HepG2 (cell line): ENCODE results near the gene ACP5. TPM values are rescaled to one million over a fixed set of nuclear protein-coding genes. Genes with fewer than 3 reads are reported as not detected.
A peak's percentile ranks its signal among the peaks of the same experiment; 100 is the strongest.

ENCODE experiments used
- ARID4A ChIP-seq: sonication (generic); formaldehyde crosslinking; IDR thresholded peaks from 2 replicates; pipeline ENCODE4 v1.5.0; 2020; ENCODE audit warnings: mild to moderate bottlenecking, missing genetic modification reagents, borderline replicate concordance
- DMAP1 ChIP-seq: IDR thresholded peaks from 2 replicates; pipeline ENCODE4 v1.6.1; 2016
- HNF1B ChIP-seq: sonication (generic); formaldehyde crosslinking; IDR thresholded peaks from 2 replicates; pipeline ENCODE4 v1.5.1; 2020; ENCODE audit warnings: mild to moderate bottlenecking, moderate library complexity, missing genetic modification reagents
- HNF4G ChIP-seq, 2 experiments: sonication (generic) in 1 of 2; formaldehyde crosslinking in 1 of 2; IDR thresholded peaks; 2 replicates each; pipeline versions ENCODE4 v1.4.0 to v1.6.1; 2011 to 2020; ENCODE audit warnings: borderline replicate concordance in 2 of 2, low read depth in 2 of 2, mild to moderate bottlenecking in 2 of 2, low read length in 1 of 2, missing genetic modification reagents in 1 of 2, moderate library complexity in 1 of 2
- MEIS2 ChIP-seq: sonication (generic); formaldehyde crosslinking; IDR thresholded peaks from 2 replicates; pipeline ENCODE4 v1.9.0; 2021; ENCODE audit warnings: mild to moderate bottlenecking, missing genetic modification reagents
- RARG ChIP-seq: sonication (generic); formaldehyde crosslinking; IDR thresholded peaks from 2 replicates; pipeline ENCODE4 v1.4.0; 2020; ENCODE audit warnings: low read depth, mild to moderate bottlenecking, missing genetic modification reagents
- RFXANK ChIP-seq: IDR thresholded peaks from 2 replicates; pipeline ENCODE4 v1.6.1; 2016
- TOE1 ChIP-seq: sonication (generic); formaldehyde crosslinking; IDR thresholded peaks from 2 replicates; pipeline ENCODE4 v1.4.0; 2020; ENCODE audit warnings: mild to moderate bottlenecking, missing genetic modification reagents
- ZNF335 ChIP-seq: sonication (generic); formaldehyde crosslinking; IDR thresholded peaks from 2 replicates; pipeline ENCODE4 v1.4.0; 2020; ENCODE audit warnings: missing genetic modification reagents
- ZNF567 ChIP-seq: sonication (generic); formaldehyde crosslinking; IDR thresholded peaks from 2 replicates; pipeline ENCODE4 v1.8.1; 2023; ENCODE audit warnings: mild to moderate bottlenecking, missing genetic modification reagents, borderline replicate concordance
- ZNF598 ChIP-seq: sonication (generic); formaldehyde crosslinking; IDR thresholded peaks from 2 replicates; pipeline ENCODE4 v1.5.1; 2020; ENCODE audit warnings: mild to moderate bottlenecking, missing genetic modification reagents, borderline replicate concordance
- ZNF713 ChIP-seq: sonication (generic); formaldehyde crosslinking; IDR thresholded peaks from 2 replicates; pipeline ENCODE4 v1.4.0; 2020; ENCODE audit warnings: mild to moderate bottlenecking, missing genetic modification reagents
- polyA plus RNA-seq, 8 experiments: library from polyadenylated mRNA; depleted of rRNA in 3 of 8; stranded (reverse) in 7 of 8; unstranded in 1 of 8; fragments of >200 nt; fragmentation: Illumina TruSeq in 4 of 8; extraction: Trizol in 4 of 8; gene quantifications; 2 replicates each; pipeline versions ENCODE4 v1.2.1 to v1.2.3, GENCODE V29; 2011 to 2016; ENCODE audit warnings: low read depth in 4 of 8, missing spikeins in 1 of 8, mixed read lengths in 1 of 8; ENCODE audit not compliant: insufficient read depth in 1 of 8
- total RNA-seq, 5 experiments: library from RNA; depleted of rRNA; stranded (reverse); fragments of >200 nt; fragmentation: Illumina TruSeq; extraction: Trizol; gene quantifications; 2 replicates each; pipeline ENCODE4 v1.2.3, GENCODE V29; 2016; ENCODE audit warnings: low read depth in 1 of 5
- TF ChIP-seq, protein P1 (sequence below): sonication (generic); formaldehyde crosslinking; IDR thresholded peaks from 2 replicates; pipeline ENCODE4 v1.4.0; 2020; ENCODE audit warnings: missing genetic modification reagents
- TF ChIP-seq, protein P2 (sequence below): IDR thresholded peaks from 2 replicates; pipeline ENCODE4 v1.6.1; 2016; ENCODE audit warnings: missing compliant biosample characterization, missing genetic modification reagents, borderline replicate concordance
- TF ChIP-seq, protein P3 (sequence below): sonication (generic); formaldehyde crosslinking; IDR thresholded peaks from 2 replicates; pipeline ENCODE4 v1.4.0; 2020; ENCODE audit warnings: missing genetic modification reagents

ACP5 gene
- total and polyA plus RNA-seq, 2 of the 13 experiments (the other 11 are each of a cell fraction or from before 2014, with no cell fraction given) = 1.3 to 6.7 TPM

- peak; percentile 65; the same call in 1 of the 2 replicates for TF ChIP-seq ZNF567 (CRISPR knock-in tag)
- TF ChIP-seq MEIS2 = no peak
- TF ChIP-seq, protein P1, sequence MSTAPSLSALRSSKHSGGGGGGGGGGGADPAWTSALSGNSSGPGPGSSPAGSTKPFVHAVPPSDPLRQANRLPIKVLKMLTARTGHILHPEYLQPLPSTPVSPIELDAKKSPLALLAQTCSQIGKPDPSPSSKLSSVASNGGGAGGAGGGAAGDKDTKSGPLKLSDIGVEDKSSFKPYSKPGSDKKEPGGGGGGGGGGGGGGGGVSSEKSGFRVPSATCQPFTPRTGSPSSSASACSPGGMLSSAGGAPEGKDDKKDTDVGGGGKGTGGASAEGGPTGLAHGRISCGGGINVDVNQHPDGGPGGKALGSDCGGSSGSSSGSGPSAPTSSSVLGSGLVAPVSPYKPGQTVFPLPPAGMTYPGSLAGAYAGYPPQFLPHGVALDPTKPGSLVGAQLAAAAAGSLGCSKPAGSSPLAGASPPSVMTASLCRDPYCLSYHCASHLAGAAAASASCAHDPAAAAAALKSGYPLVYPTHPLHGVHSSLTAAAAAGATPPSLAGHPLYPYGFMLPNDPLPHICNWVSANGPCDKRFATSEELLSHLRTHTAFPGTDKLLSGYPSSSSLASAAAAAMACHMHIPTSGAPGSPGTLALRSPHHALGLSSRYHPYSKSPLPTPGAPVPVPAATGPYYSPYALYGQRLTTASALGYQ = no peak; the same call in 1 of the 2 replicates
- peak; percentile 94; the same call in 1 of the 2 replicates for TF ChIP-seq ZNF598 (CRISPR knock-in tag)
- TF ChIP-seq ZNF713 = 0 out of 2 replicates have a peak, but pooled peaks have one; percentile 72
- peak; percentile 72; the same call in 1 of the 2 replicates for TF ChIP-seq RFXANK (CRISPR knock-in tag)
- TF ChIP-seq RARG (CRISPR knock-in tag) = no peak
- TF ChIP-seq ARID4A (CRISPR knock-in tag) = peak; percentile 91; the same call in 1 of the 2 replicates
- no peak for TF ChIP-seq TOE1 (CRISPR knock-in tag)
- TF ChIP-seq HNF4G (IDR thresholded peaks at IDR 0.05; ENCODE audit: borderline replicate concordance, low read depth, low read length) = no peak
- 0 out of 2 replicates have a peak, but pooled peaks have one; percentile 30 for TF ChIP-seq HNF4G (CRISPR knock-in tag; IDR thresholded peaks at IDR 0.05; ENCODE audit: borderline replicate concordance, low read depth)
- TF ChIP-seq DMAP1 (CRISPR knock-in tag) = peak; percentile 91
- TF ChIP-seq HNF1B = peak; percentile 83
- TF ChIP-seq ZNF335 (CRISPR knock-in tag) = peak; percentile 61; the same call in 1 of the 2 replicates
- TF ChIP-seq, protein P2, sequence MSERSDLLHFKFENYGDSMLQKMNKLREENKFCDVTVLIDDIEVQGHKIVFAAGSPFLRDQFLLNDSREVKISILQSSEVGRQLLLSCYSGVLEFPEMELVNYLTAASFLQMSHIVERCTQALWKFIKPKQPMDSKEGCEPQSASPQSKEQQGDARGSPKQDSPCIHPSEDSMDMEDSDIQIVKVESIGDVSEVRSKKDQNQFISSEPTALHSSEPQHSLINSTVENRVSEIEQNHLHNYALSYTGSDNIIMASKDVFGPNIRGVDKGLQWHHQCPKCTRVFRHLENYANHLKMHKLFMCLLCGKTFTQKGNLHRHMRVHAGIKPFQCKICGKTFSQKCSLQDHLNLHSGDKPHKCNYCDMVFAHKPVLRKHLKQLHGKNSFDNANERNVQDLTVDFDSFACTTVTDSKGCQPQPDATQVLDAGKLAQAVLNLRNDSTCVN = peak; percentile 56; the same call in 1 of the 2 replicates
- TF ChIP-seq, protein P3, sequence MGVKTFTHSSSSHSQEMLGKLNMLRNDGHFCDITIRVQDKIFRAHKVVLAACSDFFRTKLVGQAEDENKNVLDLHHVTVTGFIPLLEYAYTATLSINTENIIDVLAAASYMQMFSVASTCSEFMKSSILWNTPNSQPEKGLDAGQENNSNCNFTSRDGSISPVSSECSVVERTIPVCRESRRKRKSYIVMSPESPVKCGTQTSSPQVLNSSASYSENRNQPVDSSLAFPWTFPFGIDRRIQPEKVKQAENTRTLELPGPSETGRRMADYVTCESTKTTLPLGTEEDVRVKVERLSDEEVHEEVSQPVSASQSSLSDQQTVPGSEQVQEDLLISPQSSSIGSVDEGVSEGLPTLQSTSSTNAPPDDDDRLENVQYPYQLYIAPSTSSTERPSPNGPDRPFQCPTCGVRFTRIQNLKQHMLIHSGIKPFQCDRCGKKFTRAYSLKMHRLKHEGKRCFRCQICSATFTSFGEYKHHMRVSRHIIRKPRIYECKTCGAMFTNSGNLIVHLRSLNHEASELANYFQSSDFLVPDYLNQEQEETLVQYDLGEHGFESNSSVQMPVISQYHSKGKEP (CRISPR knock-in tag) = no peak
Measured at GRCh38 chr19:11597202-11598102, 20.0 kb upstream of the ACP5 start, which contains the start of gene ZNF627 (continued).
